GM12892 (cell line): ENCODE measurements around the gene ANO1.

Experiments
- DNase-seq: peaks from one replicate; pipeline ENCODE4 v3.0.0; 2011; ENCODE audit not compliant: insufficient read length
- FAIRE-seq: peaks from 2 replicates; lab custom pipeline; 2011; peaks lifted over from hg19 to GRCh38; lab: Jason Lieb, UNC
- POLR2A ChIP-seq: IDR thresholded peaks from 2 replicates; pipeline ENCODE4 v1.6.1; 2011; ENCODE audit warnings: low read depth, low read length, control low read depth
- POLR2AphosphoS5 ChIP-seq: IDR thresholded peaks from 2 replicates; pipeline ENCODE4 v1.6.1; 2011; ENCODE audit warnings: low read depth, low read length, control low read depth
- TAF1 ChIP-seq: IDR thresholded peaks from 2 replicates; pipeline ENCODE4 v1.6.1; 2011; ENCODE audit warnings: low read depth, mild to moderate bottlenecking, control low read depth, low read length, borderline replicate concordance

Gene ANO1

GRCh38 chr11:70104419-70104818, 26.3 kb downstream of the ANO1 start:
- TF ChIP-seq POLR2AphosphoS5 (no peak), TAF1 (no peak)
- FAIRE-seq, result no peak
- no peak for DNase-seq

DNA sequence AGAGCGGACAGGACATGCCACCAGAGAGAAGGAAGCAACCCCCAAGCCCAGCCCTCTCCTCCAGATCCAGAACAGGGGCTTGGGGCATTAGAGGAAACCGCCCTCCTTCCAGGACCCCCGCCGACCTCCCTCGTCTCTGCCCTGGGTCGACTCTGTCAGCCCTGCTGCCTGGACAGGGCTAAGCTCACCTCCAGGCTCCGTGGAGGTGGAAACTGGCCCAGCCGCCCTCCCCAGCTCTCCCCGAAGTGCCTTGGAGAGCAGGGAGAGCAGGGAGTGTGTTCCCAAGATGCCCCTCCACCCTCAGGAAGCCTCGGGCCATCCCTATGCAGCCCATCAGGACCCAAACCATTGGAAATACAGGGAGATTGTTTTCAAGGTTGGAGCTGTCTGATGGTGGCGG, 26.8 kb downstream of the ANO1 start:
- no peak for FAIRE-seq
- DNase-seq, result no peak
- TF ChIP-seq POLR2AphosphoS5 (no peak), TAF1 (no peak), POLR2A (no peak)

- TF ChIP-seq POLR2AphosphoS5 (no peak), TAF1 (no peak), POLR2A (no peak)
- no peak for DNase-seq
- FAIRE-seq, result no peak
Observed at GRCh38 chr11:70105369-70105754, 27.2 kb downstream of the ANO1 start.

- no peak for FAIRE-seq
- no peak for DNase-seq
- TF ChIP-seq POLR2A, result no peak
- TF ChIP-seq TAF1, result no peak
- TF ChIP-seq POLR2AphosphoS5, result no peak
Observed at GRCh38 chr11:70105755-70106571, 27.8 kb downstream of the ANO1 start.

DNA sequence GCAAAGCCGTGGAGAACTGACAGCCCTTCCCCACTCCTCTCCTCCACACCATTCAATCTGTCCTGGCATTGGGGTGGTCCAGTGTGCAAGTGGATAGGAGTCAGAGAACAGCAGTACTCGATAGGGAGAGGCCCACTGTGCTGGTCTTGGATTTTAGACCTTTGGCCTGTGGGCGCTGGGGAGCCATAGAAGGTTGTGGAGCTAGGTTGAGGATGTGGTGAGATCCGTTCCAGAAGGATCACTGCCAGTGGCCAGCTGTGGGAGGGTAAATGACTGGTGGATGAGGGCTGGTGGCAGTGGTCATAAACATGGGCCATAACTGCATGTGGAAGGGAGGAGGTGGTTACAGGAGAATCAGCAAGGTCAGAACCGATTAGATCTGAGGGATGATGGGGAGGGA, 28.6 kb downstream of the ANO1 start:
- TF ChIP-seq POLR2A (no peak), POLR2AphosphoS5 (no peak), TAF1 (no peak)
- FAIRE-seq (no peak), DNase-seq (no peak)

DNA sequence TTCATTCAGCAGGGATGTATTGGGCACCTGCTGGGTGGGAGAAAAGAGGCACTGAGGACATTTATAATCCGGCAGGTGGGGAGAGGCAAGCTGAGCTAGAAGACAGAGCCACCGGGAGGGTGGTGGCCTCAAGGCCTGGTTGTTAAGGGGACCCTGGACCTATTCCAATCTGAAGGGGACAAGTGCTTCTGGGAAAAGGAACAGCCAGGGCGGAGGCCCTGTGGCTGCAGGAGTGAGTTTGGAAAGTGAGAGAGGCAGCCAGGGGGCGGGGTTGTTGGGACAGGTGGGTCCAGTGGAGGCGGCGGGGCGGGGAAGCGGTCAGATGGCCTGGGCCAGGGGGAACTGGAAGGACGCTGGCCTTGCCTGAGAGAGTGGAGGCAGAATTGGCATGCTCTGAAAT, 29.1 kb downstream of the ANO1 start:
- DNase-seq (no peak), FAIRE-seq (no peak)
- no peak for TF ChIP-seq TAF1
- TF ChIP-seq POLR2A, result no peak
- TF ChIP-seq POLR2AphosphoS5, result no peak

DNA sequence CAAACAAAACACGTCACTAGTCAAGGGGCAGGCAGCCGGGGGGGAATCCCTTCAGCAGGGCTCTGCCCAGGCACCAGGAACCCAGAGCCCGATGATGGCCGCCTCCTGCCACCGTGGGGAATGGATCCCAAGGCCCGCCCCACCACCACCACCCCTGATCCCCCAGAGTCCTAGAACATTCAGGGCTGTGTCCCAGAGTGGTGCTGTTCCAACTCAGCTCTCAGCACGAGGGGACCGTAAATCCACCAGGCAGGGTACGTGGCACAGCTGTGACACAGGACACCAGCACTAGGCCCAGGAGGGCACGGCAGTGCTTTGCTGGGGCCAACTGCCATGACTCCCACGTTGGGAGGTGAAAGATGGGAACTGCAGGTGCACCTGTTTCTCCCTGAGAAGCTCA, 29.6 kb downstream of the ANO1 start:
- TF ChIP-seq POLR2A, result no peak
- no peak for TF ChIP-seq POLR2AphosphoS5
- TF ChIP-seq TAF1, result no peak
- DNase-seq, result no peak
- no peak for FAIRE-seq

GRCh38 chr11:70108250-70108649, 30.1 kb downstream of the ANO1 start:
- FAIRE-seq (no peak), DNase-seq (no peak)
- TF ChIP-seq POLR2AphosphoS5 (no peak), POLR2A (no peak), TAF1 (no peak)

- DNase-seq, result no peak
- FAIRE-seq, result no peak
- no peak for TF ChIP-seq TAF1
- no peak for TF ChIP-seq POLR2AphosphoS5
- no peak for TF ChIP-seq POLR2A
Observed at GRCh38 chr11:70109006-70109405, 30.9 kb downstream of the ANO1 start.

DNA sequence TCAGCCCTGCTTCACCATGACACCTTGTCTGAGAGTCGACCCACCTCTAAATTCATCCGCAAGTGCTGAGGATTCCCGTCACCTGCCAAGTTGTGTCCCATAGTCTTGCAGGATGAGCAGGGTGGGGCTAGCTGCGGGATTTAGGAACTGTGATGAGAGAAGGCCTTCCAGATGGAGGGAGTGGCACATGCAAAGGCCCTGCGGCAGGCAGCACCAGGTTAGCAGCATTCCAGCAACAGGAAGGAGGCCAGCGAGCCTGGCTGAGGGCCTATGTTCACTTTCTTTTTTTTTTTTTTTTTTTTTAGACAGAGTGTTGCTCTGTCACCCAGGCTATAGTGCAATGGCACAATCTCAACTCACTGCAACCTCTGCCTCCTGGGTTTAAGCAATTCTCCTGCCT, 31.8 kb downstream of the ANO1 start:
- TF ChIP-seq TAF1 (no peak), POLR2A (no peak)
- DNase-seq (no peak), FAIRE-seq (no peak)

GRCh38 chr11:70110538-70111055, 32.5 kb downstream of the ANO1 start:
- TF ChIP-seq TAF1 (no peak), POLR2AphosphoS5 (no peak), POLR2A (no peak)
- DNase-seq, result no peak
- no peak for FAIRE-seq
